K562 (cell line): ENCODE measurements around the gene SAE1.

Experiments
- EP300 ChIP-seq: IDR thresholded peaks from 2 replicates; pipeline ENCODE4 v1.6.1; 2012; ENCODE audit warnings: low read length, improper control_type of control experiment
- GABPA ChIP-seq: fragments of 200-800 bp; sonication (Bioruptor generic); conservative IDR thresholded peaks from 2 replicates; pipeline ENCODE4 v1.6.1; 2016; ENCODE audit warnings: low read depth, missing genetic modification characterization, missing compliant biosample characterization
- RAD21 ChIP-seq, 2 experiments: fragments of 250-450 bp in 1 of 2; fragments of 450-650 bp in 1 of 2; sonication (Bioruptor Pico) in 1 of 2; formaldehyde crosslinking in 1 of 2; IDR thresholded peaks in 1 of 2; conservative IDR thresholded peaks in 1 of 2; 2 replicates each; pipeline versions ENCODE4 v1.4.0 to v1.8.0; 2020 to 2022; ENCODE audit warnings: mild to moderate bottlenecking in 2 of 2, moderate library complexity in 1 of 2
- SMARCA4 ChIP-seq: fragments of 450-650 bp; IDR thresholded peaks from 2 replicates; pipeline ENCODE4 v1.6.1; 2016
- TRIM25 ChIP-seq: fragments of 450-650 bp; IDR thresholded peaks from 2 replicates; pipeline ENCODE4 v1.7.0; 2016; ENCODE audit warnings: borderline replicate concordance
- ZNF121 ChIP-seq: sonication (generic); formaldehyde crosslinking; conservative IDR thresholded peaks from 2 replicates; pipeline ENCODE4 v1.8.0; 2022; ENCODE audit warnings: missing genetic modification reagents
- ZNF274 ChIP-seq: IDR thresholded peaks from 2 replicates; pipeline ENCODE4 v1.6.1; 2011; ENCODE audit warnings: low read depth, mild to moderate bottlenecking, low read length, moderate library complexity, borderline replicate concordance
- ZNF318 ChIP-seq, 2 experiments: fragments of 450-650 bp; IDR thresholded peaks; 2 replicates each; pipeline ENCODE4 v1.6.1; 2016; ENCODE audit warnings: mild to moderate bottlenecking in 2 of 2, borderline replicate concordance in 1 of 2, low read depth in 1 of 2, moderate library complexity in 1 of 2
- TF ChIP-seq, protein P1 (sequence below), 3 experiments: IDR thresholded peaks in 2 of 3; conservative IDR thresholded peaks in 1 of 3; 2 replicates each; pipeline ENCODE4 v1.5.1; 2011 to 2012; ENCODE audit warnings: low read length in 3 of 3, mild to moderate bottlenecking in 3 of 3, control low read depth in 2 of 3, improper control_type of control experiment in 1 of 3, inconsistent platforms in 1 of 3, low read depth in 1 of 3, mixed read lengths in 1 of 3, moderate library complexity in 1 of 3; ENCODE audit not compliant: insufficient read depth in 2 of 3

DNA sequence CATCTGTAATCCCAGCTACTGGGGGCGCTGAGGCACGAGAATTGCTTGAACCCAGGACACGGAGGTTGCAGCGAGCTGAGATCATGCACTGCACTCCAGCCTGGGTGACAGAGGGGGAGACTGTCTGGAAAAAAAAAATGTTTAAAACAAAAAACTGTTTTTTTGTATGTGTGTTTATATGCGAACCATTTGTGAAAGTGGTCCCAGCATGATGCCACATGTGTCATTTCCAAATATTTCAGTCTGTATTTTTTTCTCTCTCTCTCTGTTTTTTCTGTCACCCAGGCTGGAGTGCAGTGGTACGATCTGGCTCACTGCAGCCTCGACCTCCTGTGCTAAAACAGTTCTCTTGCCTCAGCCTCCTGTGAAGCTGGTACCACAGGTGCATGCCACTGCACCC, 37.4 kb downstream of the SAE1 start:
- no peak for TF ChIP-seq ZNF274
- TF ChIP-seq, protein P1, sequence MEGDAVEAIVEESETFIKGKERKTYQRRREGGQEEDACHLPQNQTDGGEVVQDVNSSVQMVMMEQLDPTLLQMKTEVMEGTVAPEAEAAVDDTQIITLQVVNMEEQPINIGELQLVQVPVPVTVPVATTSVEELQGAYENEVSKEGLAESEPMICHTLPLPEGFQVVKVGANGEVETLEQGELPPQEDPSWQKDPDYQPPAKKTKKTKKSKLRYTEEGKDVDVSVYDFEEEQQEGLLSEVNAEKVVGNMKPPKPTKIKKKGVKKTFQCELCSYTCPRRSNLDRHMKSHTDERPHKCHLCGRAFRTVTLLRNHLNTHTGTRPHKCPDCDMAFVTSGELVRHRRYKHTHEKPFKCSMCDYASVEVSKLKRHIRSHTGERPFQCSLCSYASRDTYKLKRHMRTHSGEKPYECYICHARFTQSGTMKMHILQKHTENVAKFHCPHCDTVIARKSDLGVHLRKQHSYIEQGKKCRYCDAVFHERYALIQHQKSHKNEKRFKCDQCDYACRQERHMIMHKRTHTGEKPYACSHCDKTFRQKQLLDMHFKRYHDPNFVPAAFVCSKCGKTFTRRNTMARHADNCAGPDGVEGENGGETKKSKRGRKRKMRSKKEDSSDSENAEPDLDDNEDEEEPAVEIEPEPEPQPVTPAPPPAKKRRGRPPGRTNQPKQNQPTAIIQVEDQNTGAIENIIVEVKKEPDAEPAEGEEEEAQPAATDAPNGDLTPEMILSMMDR (IDR thresholded peaks at IDR 0.05 in 2 of 3, conservative IDR thresholded peaks at IDR 0.05 in 1 of 3; ENCODE audit: insufficient read depth in 2 of 3, low read depth in 1 of 3, low read length in 3 of 3) = no peak
- no peak for TF ChIP-seq SMARCA4
- TF ChIP-seq TRIM25 = no peak
- no peak for TF ChIP-seq ZNF318 (IDR thresholded peaks at IDR 0.05; ENCODE audit: borderline replicate concordance in 1 of 2, low read depth in 1 of 2)
- no peak for TF ChIP-seq EP300
- no peak for TF ChIP-seq RAD21 (CRISPR knock-in tag; conservative IDR thresholded peaks at IDR 0.05 in 1 of 2, IDR thresholded peaks at IDR 0.05 in 1 of 2)
- no peak for TF ChIP-seq ZNF121 (CRISPR knock-in tag)
- TF ChIP-seq GABPA (tag) = no peak
